SK-N-SH (cell line): ENCODE measurements around the gene PTPRK.

Source experiments
- FOSL2 ChIP-seq: IDR thresholded peaks from 2 replicates; pipeline ENCODE4 v1.4.0; 2012; ENCODE audit warnings: low read depth, mild to moderate bottlenecking, moderate library complexity, borderline replicate concordance
- MXI1 ChIP-seq: IDR thresholded peaks from 2 replicates; pipeline ENCODE4 v1.6.1; 2012; ENCODE audit warnings: mild to moderate bottlenecking, low read depth, low read length, improper control_type of control experiment
- POLR2AphosphoS5 ChIP-seq: IDR thresholded peaks from 2 replicates; pipeline ENCODE4 v1.6.1; 2012; ENCODE audit warnings: low read depth, low read length
- REST ChIP-seq: IDR thresholded peaks from 2 replicates; pipeline ENCODE4 v1.6.1; 2012; ENCODE audit warnings: mild to moderate bottlenecking, low read depth, low read length, moderate library complexity
- SMC3 ChIP-seq: IDR thresholded peaks from 2 replicates; pipeline ENCODE4 v1.6.1; 2012; ENCODE audit warnings: low read depth, low read length, improper control_type of control experiment
- YY1 ChIP-seq: IDR thresholded peaks from 2 replicates; pipeline ENCODE4 v1.4.0; 2012; ENCODE audit warnings: low read depth, mild to moderate bottlenecking
- TF ChIP-seq, protein P1 (sequence below): fragments of 200-600 bp; sonication (generic); IDR thresholded peaks from 2 replicates; pipeline ENCODE4 v1.6.1; 2017; ENCODE audit warnings: antibody characterized with exemption, mild to moderate bottlenecking, moderate library complexity

DNA sequence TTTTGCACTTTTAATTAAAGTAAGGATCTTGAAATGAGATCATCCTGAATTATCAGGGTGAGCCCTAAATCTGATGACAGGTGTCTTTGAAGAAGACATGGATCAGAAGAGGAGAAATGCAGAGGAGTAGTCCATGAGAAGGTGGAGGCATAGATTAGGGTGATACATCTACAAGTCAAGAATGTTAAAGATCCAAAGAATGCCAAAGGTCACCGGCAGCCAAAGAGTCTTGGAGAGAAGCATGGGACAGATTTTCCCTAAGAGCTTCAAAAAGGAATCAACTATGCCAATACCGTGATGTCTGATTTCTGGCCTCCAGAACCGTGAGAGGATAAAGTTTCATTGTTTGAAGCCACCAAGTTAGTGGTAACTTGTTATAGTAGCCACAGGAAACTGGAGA is 560.5 kb downstream of the PTPRK start:
- TF ChIP-seq, protein P1, sequence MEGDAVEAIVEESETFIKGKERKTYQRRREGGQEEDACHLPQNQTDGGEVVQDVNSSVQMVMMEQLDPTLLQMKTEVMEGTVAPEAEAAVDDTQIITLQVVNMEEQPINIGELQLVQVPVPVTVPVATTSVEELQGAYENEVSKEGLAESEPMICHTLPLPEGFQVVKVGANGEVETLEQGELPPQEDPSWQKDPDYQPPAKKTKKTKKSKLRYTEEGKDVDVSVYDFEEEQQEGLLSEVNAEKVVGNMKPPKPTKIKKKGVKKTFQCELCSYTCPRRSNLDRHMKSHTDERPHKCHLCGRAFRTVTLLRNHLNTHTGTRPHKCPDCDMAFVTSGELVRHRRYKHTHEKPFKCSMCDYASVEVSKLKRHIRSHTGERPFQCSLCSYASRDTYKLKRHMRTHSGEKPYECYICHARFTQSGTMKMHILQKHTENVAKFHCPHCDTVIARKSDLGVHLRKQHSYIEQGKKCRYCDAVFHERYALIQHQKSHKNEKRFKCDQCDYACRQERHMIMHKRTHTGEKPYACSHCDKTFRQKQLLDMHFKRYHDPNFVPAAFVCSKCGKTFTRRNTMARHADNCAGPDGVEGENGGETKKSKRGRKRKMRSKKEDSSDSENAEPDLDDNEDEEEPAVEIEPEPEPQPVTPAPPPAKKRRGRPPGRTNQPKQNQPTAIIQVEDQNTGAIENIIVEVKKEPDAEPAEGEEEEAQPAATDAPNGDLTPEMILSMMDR, result no peak
- TF ChIP-seq FOSL2 (no peak), REST (no peak), POLR2AphosphoS5 (no peak), YY1 (no peak), SMC3 (no peak), MXI1 (no peak)
